ENCODE measurements around the gene HIVEP1. TPM values are rescaled to one million over a fixed set of nuclear protein-coding genes. Genes with fewer than 3 reads are reported as not detected.

The HIVEP1 gene
- total RNA-seq, 2 experiments from 2014 or later, result 45.9 to 71.6 TPM

- POLR2A ChIA-PET, result interaction anchor here (0.6 to 0.8 kb wide), 2 partner anchors 178 to 242 kb away, joined by 3 to 5 read pairs; no protein-coding TSS in a partner anchor
- no peak for ATAC-seq
- H3K27ac Mint-ChIP-seq, result no peak overlapping the region
- intact Hi-C loops (cut with DNase I, micrococcal nuclease), result no loop called here
- CTCF ChIA-PET, result interaction anchor here (1.1 to 1.2 kb wide), 3 partner anchors 31 to 318 kb away, joined by 3 to 5 read pairs (median 4); no protein-coding TSS in a partner anchor
- peaks cover 17% of the 10 kb centered on the region for H3K4me1 Mint-ChIP-seq
- no peak for DNase-seq
- H3K4me3 Mint-ChIP-seq, result no peak overlapping the region
- no peaks in the 10 kb centered on the region for H3K36me3 Mint-ChIP-seq (ENCODE audit: low read depth)
- H3K27me3 Mint-ChIP-seq, result no peaks in the 10 kb centered on the region
- no peaks in the 10 kb centered on the region for H3K9me3 Mint-ChIP-seq (ENCODE audit: low read depth)
Measured at GRCh38 chr6:11974089-11974488, 38.0 kb upstream of the HIVEP1 start.

- Mint-ChIP-seq H3K4me3 (no peak overlapping the region), H3K27ac (peak overlapping the region; percentile 4), H3K4me1 (peaks cover 17% of the 10 kb centered on the region), H3K36me3 (ENCODE audit: low read depth) (no peaks in the 10 kb centered on the region), H3K9me3 (ENCODE audit: low read depth) (no peaks in the 10 kb centered on the region), H3K27me3 (no peaks in the 10 kb centered on the region)
- DNase-seq (peak; percentile 48), ATAC-seq (peak; percentile 74)
- POLR2A ChIA-PET, result no interaction called here
- CTCF ChIA-PET, result interaction anchor here (0.8 to 1.1 kb wide), 3 partner anchors 11 to 272 kb away, joined by 3 to 5 read pairs (median 3); no protein-coding TSS in a partner anchor
- intact Hi-C loops (cut with DNase I, micrococcal nuclease), result no loop called here
Measured at GRCh38 chr6:11975353-11975977, 36.6 kb upstream of the HIVEP1 start.

DNA sequence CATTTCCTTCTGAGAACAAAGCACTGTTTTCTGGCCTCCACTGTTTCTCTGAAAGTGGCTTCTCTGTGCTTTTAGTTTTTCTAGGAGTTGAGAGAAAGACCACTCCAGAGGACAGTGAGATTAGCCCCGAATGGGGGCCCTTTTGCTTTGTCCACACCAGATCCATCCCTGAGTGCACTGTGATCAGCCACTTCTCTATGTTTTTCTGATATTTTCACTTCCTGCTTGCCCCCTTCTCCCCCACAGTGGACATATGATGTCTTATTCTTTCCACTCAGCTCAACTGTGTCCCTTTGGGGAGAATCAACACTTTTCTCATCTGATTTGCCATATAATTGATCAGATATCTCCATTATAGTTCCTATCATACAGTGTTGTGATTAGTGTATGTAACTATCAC lies 35.6 kb upstream of the HIVEP1 start:
- ChIA-PET POLR2A (no interaction called here), CTCF (no interaction called here)
- H3K36me3 Mint-ChIP-seq (ENCODE audit: low read depth), result no peaks in the 10 kb centered on the region
- no peak for DNase-seq
- intact Hi-C loops (cut with DNase I, micrococcal nuclease), result no loop called here
- H3K27ac Mint-ChIP-seq, result peak overlapping the region; percentile 6
- no peak overlapping the region for H3K4me3 Mint-ChIP-seq
- H3K27me3 Mint-ChIP-seq, result no peaks in the 10 kb centered on the region
- H3K4me1 Mint-ChIP-seq, result peaks cover 17% of the 10 kb centered on the region
- no peaks in the 10 kb centered on the region for H3K9me3 Mint-ChIP-seq (ENCODE audit: low read depth)
- ATAC-seq, result no peak

DNA sequence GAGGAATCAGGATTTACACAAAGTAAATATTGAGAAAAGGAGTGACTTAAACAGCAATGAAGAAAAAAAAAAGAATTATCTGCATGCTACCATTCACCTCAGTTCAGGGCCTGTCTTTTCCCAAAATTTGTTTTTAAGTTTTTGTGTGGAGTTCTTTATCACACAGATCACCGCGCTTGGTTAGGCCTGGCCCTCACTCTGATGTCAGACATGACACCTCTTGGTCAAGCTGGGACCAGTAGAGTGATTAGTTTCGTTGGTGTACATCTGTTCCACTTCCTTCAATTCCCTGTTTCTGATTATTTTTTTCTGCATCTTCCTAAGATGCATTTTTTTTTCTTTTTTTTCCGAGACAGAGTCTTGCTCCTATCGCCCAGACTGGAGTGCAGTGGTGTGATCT lies 34.9 kb upstream of the HIVEP1 start:
- H3K4me1 Mint-ChIP-seq, result peaks cover 17% of the 10 kb centered on the region
- ATAC-seq (no peak), DNase-seq (no peak)
- H3K4me3 Mint-ChIP-seq, result no peak overlapping the region
- no peaks in the 10 kb centered on the region for H3K9me3 Mint-ChIP-seq (ENCODE audit: low read depth)
- ChIA-PET CTCF (no interaction called here), POLR2A (no interaction called here)
- no peak overlapping the region for H3K27ac Mint-ChIP-seq
- H3K27me3 Mint-ChIP-seq, result no peaks in the 10 kb centered on the region
- intact Hi-C loops (cut with DNase I, micrococcal nuclease), result no loop called here
- H3K36me3 Mint-ChIP-seq (ENCODE audit: low read depth), result no peaks in the 10 kb centered on the region

GRCh38 chr6:11977738-11978137 lies 34.4 kb upstream of the HIVEP1 start:
- no peaks in the 10 kb centered on the region for H3K36me3 Mint-ChIP-seq (ENCODE audit: low read depth)
- H3K9me3 Mint-ChIP-seq (ENCODE audit: low read depth), result no peaks in the 10 kb centered on the region
- DNase-seq (no peak), ATAC-seq (no peak)
- no peak overlapping the region for H3K27ac Mint-ChIP-seq
- POLR2A ChIA-PET, result no interaction called here
- no peaks in the 10 kb centered on the region for H3K27me3 Mint-ChIP-seq
- intact Hi-C loops (cut with DNase I, micrococcal nuclease), result no loop called here
- CTCF ChIA-PET, result no interaction called here
- H3K4me1 Mint-ChIP-seq, result peaks cover 17% of the 10 kb centered on the region
- no peak overlapping the region for H3K4me3 Mint-ChIP-seq

DNA sequence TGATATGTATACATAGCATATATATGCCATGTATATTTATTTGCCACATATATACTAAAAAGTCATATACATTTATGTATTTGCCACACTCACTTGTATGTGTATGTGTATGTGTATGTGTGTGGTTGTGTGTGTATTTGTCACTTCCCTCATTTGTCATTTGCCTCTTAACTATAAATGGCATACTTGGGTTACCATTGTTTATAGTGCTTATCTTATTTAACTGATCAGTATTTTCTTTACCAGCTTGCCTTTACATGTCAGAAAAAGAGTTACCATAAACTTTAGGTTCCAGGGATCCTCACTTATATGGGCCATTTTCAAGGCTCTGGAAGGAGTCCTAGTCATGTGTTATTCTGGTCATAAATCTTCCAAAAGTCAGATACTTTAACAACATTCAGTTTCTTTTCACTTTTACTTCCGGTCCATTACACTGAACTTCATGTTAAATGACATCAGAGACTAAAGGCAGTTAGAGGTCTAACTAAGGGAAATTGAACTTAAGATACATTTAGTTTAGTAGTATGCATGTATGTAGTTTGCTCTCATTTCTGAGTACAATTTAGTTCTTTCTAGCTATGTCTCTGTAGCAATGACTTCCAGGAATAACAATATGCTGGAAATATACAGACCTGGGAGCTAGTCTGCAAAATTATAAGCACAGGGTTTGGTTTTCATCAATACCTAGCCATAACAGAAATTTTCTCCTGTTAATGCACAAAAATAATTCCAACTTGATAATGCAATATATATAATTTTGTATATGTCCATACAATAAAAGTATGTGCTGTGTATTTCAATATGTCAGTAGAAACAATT lies 33.7 kb upstream of the HIVEP1 start:
- intact Hi-C loops (cut with DNase I, micrococcal nuclease), result no loop called here
- DNase-seq, result no peak
- peak; percentile 47 for ATAC-seq
- Mint-ChIP-seq H3K9me3 (ENCODE audit: low read depth) (no peaks in the 10 kb centered on the region), H3K36me3 (ENCODE audit: low read depth) (no peaks in the 10 kb centered on the region), H3K27me3 (no peaks in the 10 kb centered on the region), H3K4me3 (no peak overlapping the region), H3K27ac (peak overlapping the region; percentile 14), H3K4me1 (peaks cover 20% of the 10 kb centered on the region)
- CTCF ChIA-PET, result interaction anchor here (0.6 kb wide), 1 partner anchor 504 kb away, joined by 3 read pairs; no protein-coding TSS in a partner anchor
- POLR2A ChIA-PET, result no interaction called here

GRCh38 chr6:11979866-11980265 lies 32.2 kb upstream of the HIVEP1 start:
- ChIA-PET CTCF (interaction anchor here (1.3 kb wide), 1 partner anchor 13 kb away, joined by 3 read pairs; no protein-coding TSS in a partner anchor), POLR2A (no interaction called here)
- Mint-ChIP-seq H3K27me3 (no peaks in the 10 kb centered on the region), H3K4me1 (peaks cover 21% of the 10 kb centered on the region), H3K27ac (no peak overlapping the region), H3K36me3 (ENCODE audit: low read depth) (no peaks in the 10 kb centered on the region), H3K9me3 (ENCODE audit: low read depth) (no peaks in the 10 kb centered on the region), H3K4me3 (no peak overlapping the region)
- intact Hi-C loops (cut with DNase I, micrococcal nuclease), result no loop called here
- no peak for DNase-seq
- ATAC-seq, result no peak

GRCh38 chr6:11983306-11983705 lies 28.8 kb upstream of the HIVEP1 start:
- intact Hi-C loops (cut with DNase I, micrococcal nuclease), result no loop called here
- no peak for ATAC-seq
- H3K4me3 Mint-ChIP-seq, result no peak overlapping the region
- no peaks in the 10 kb centered on the region for H3K36me3 Mint-ChIP-seq (ENCODE audit: low read depth)
- H3K9me3 Mint-ChIP-seq (ENCODE audit: low read depth), result no peaks in the 10 kb centered on the region
- ChIA-PET CTCF (no interaction called here), POLR2A (no interaction called here)
- no peak overlapping the region for H3K27ac Mint-ChIP-seq
- peaks cover 6% of the 10 kb centered on the region for H3K4me1 Mint-ChIP-seq
- DNase-seq, result no peak
- no peaks in the 10 kb centered on the region for H3K27me3 Mint-ChIP-seq

DNA sequence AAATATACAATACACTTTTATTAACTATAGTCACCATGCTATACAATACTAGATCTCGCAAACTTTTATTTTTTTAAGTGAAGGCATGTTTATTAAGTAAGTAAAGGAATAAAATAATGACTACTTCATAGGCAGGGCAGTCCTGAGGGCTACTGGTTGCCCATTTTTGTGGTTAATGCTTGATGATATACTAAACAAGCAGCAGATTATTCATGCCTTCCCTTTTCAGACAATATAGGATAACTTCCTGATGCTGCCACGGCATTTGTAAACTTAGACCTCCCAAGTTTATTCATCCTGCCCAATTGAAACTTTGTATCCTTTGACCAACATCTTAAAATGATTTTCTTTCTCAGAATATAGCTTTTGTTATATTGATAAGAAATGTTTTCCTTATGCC lies 24.7 kb upstream of the HIVEP1 start:
- H3K36me3 Mint-ChIP-seq (ENCODE audit: low read depth), result no peaks in the 10 kb centered on the region
- DNase-seq (no peak), ATAC-seq (no peak)
- no peak overlapping the region for H3K4me3 Mint-ChIP-seq
- no peaks in the 10 kb centered on the region for H3K9me3 Mint-ChIP-seq (ENCODE audit: low read depth)
- H3K4me1 Mint-ChIP-seq, result peaks cover 8% of the 10 kb centered on the region
- ChIA-PET CTCF (interaction anchor here (0.6 kb wide), 1 partner anchor 1704 kb away, joined by 3 read pairs; no protein-coding TSS in a partner anchor), POLR2A (no interaction called here)
- no peaks in the 10 kb centered on the region for H3K27me3 Mint-ChIP-seq
- intact Hi-C loops (cut with DNase I, micrococcal nuclease), result no loop called here
- no peak overlapping the region for H3K27ac Mint-ChIP-seq

DNA sequence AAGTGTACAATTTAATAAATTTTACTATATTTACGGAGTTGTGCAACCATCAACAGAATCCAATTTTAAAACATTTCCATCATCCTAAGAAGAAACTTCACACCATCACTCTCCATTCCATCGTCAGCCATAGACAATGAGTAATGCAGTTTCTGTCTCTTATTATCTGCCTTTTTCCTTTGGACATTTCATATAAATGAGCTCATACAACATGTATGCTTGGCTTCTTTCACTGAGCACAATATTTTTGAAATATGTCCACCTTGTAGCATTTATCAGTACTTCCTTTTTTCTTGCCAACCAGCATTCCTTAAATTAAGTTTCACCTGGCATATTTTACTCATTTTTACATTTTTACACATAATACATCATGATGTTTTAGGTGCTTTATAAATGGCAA lies 22.7 kb upstream of the HIVEP1 start:
- Mint-ChIP-seq H3K27ac (no peak overlapping the region), H3K4me3 (no peak overlapping the region), H3K27me3 (no peaks in the 10 kb centered on the region), H3K4me1 (peaks cover 4% of the 10 kb centered on the region), H3K36me3 (ENCODE audit: low read depth) (no peaks in the 10 kb centered on the region), H3K9me3 (ENCODE audit: low read depth) (no peaks in the 10 kb centered on the region)
- intact Hi-C loops (cut with DNase I, micrococcal nuclease), result no loop called here
- DNase-seq (no peak), ATAC-seq (no peak)
- ChIA-PET POLR2A (no interaction called here), CTCF (interaction anchor here (1.0 to 1.2 kb wide), 2 partner anchors 121 to 333 kb away, joined by 3 read pairs; no protein-coding TSS in a partner anchor)

GRCh38 chr6:11992086-11992485 lies 20.0 kb upstream of the HIVEP1 start:
- ATAC-seq, result no peak
- Mint-ChIP-seq H3K36me3 (ENCODE audit: low read depth) (no peaks in the 10 kb centered on the region), H3K27ac (no peak overlapping the region), H3K4me3 (no peak overlapping the region), H3K4me1 (peaks cover 10% of the 10 kb centered on the region), H3K9me3 (ENCODE audit: low read depth) (no peaks in the 10 kb centered on the region), H3K27me3 (no peaks in the 10 kb centered on the region)
- CTCF ChIA-PET, result interaction anchor here (0.8 to 2.8 kb wide), 4 partner anchors 10 to 293 kb away, joined by 3 to 10 read pairs (median 5); no protein-coding TSS in a partner anchor
- DNase-seq, result no peak
- intact Hi-C loops (cut with DNase I, micrococcal nuclease), result no loop called here
- POLR2A ChIA-PET, result no interaction called here

Measured in activated CD4-positive, alpha-beta T cell treated with anti-CD3 and anti-CD28 coated beads for 36 hours (primary cell).